Calu3 (cell line): Measurements from ENCODE around the gene TRIM37. TPM values are rescaled to one million over a fixed set of nuclear protein-coding genes. Genes with fewer than 3 reads are reported as not detected.

Experiments used
- BruUV-seq: library from RNA; stranded (reverse); fragments of 400-500 nt; replicated peaks from 2 replicates; lab custom pipeline; 2021; lab: Mats Ljungman, UMichigan
- CTCF ChIA-PET: fragments of 300-600 bp; sonication (Branson Sonifier 250); formaldehyde crosslinking; loops from one replicate; lab custom pipeline; 2022; ENCODE audit warnings: antibody characterized with exemption; lab: Charles Lee
- DNase-seq: peaks from one replicate; pipeline ENCODE4 v3.0.0; 2022
- H3K27ac Mint-ChIP-seq: one replicate; pipeline ENCODE4 v1.8.0; 2022; ENCODE audit warnings: mixed read lengths; ENCODE audit not compliant: unreplicated experiment
- H3K27me3 Mint-ChIP-seq: one replicate; pipeline ENCODE4 v1.8.0; 2022; ENCODE audit warnings: mixed read lengths; ENCODE audit not compliant: unreplicated experiment
- H3K36me3 Mint-ChIP-seq: one replicate; pipeline ENCODE4 v1.8.0; 2022; ENCODE audit warnings: mild to moderate bottlenecking, moderate library complexity, mixed read lengths; ENCODE audit not compliant: insufficient read depth, unreplicated experiment
- H3K4me1 Mint-ChIP-seq: one replicate; pipeline ENCODE4 v1.8.0; 2022; ENCODE audit warnings: mild to moderate bottlenecking, low read depth, mixed read lengths; ENCODE audit not compliant: unreplicated experiment
- H3K4me3 Mint-ChIP-seq: one replicate; pipeline ENCODE4 v1.8.0; 2022; ENCODE audit warnings: mild to moderate bottlenecking, low read depth, moderate library complexity, mixed read lengths; ENCODE audit not compliant: unreplicated experiment
- H3K9me3 Mint-ChIP-seq: one replicate; pipeline ENCODE4 v1.8.0; 2022; ENCODE audit warnings: low read depth, mixed read lengths; ENCODE audit not compliant: unreplicated experiment
- intact Hi-C: fragments of 100-400 bp; cut with micrococcal nuclease; formaldehyde crosslinking; loops from one replicate; pipeline ENCODE4 v1.10.0; 2022; ENCODE audit not compliant: unreplicated experiment
- total RNA-seq: library from RNA; stranded (reverse); gene quantifications from 2 replicates; pipeline ENCODE4 v1.2.3, GENCODE V29; 2022
- TF ChIP-seq, protein P1 (sequence below): fragments of 200-600 bp; IDR thresholded peaks from one replicate; pipeline ENCODE4 v1.8.0; 2022; ENCODE audit warnings: antibody characterized with exemption; ENCODE audit not compliant: unreplicated experiment

The TRIM37 gene
- total RNA-seq, 1 experiment from 2014 or later = 16.2 TPM

DNA sequence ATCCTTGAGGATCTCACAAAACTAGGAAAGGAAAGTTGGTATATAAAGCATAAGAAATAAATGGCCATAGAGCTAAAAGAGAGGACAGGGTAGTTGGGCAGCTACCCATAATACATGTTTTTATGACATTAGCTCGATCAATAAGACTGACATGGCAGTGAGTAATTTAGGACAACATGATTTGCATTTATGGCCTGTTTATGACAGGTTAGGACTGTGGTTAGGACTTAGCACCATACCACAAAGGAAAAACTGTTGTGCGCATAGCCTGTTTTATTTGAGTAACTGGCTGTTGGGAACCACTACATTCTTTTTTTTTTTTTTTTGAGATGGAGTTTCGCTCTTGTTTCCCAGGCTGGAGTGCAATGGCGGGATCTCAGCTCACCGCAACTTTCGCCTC lies 18.0 kb upstream of the TRIM37 start:
- Mint-ChIP-seq H3K27me3 (no peaks in the 10 kb centered on the region), H3K27ac (no peak overlapping the region), H3K9me3 (no peaks in the 10 kb centered on the region), H3K4me1 (no peaks in the 10 kb centered on the region), H3K4me3 (no peak overlapping the region), H3K36me3 (peaks cover 14% of the 10 kb centered on the region)
- intact Hi-C loops = no loop called here
- no peak for DNase-seq
- TF ChIP-seq, protein P1, sequence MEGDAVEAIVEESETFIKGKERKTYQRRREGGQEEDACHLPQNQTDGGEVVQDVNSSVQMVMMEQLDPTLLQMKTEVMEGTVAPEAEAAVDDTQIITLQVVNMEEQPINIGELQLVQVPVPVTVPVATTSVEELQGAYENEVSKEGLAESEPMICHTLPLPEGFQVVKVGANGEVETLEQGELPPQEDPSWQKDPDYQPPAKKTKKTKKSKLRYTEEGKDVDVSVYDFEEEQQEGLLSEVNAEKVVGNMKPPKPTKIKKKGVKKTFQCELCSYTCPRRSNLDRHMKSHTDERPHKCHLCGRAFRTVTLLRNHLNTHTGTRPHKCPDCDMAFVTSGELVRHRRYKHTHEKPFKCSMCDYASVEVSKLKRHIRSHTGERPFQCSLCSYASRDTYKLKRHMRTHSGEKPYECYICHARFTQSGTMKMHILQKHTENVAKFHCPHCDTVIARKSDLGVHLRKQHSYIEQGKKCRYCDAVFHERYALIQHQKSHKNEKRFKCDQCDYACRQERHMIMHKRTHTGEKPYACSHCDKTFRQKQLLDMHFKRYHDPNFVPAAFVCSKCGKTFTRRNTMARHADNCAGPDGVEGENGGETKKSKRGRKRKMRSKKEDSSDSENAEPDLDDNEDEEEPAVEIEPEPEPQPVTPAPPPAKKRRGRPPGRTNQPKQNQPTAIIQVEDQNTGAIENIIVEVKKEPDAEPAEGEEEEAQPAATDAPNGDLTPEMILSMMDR = no peak
- BruUV-seq = no TSS peak
- CTCF ChIA-PET = no interaction called here

DNA sequence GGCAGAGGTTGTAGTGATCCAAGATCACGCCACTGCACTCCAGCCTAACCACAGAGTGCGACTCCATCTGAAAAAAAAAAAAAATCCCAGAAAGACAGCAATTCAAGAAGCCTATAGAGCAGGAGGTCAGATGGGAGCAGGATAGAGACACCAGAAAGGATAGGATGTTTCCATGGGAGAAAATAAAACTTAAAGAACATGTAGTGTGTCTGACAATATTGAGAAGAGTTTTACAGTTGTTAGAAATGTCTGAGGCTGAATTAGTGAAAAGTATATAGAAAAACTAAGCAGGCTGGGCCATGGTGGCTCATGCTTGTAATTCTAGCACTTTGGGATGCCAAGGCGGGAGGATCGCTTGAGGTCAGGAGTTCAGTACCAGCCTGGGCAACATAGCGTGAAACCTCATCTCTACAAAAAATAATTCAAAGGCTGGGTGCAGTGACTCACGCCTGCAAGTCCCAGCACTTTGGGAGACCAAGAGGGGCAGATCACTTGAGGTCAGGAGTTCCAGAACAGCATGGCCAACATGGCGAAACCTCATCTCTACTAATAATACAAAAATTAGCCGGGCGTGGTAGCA lies 15.3 kb upstream of the TRIM37 start:
- Mint-ChIP-seq H3K4me1 (no peaks in the 10 kb centered on the region), H3K27me3 (no peaks in the 10 kb centered on the region), H3K36me3 (peaks cover 26% of the 10 kb centered on the region), H3K27ac (no peak overlapping the region), H3K4me3 (no peak overlapping the region), H3K9me3 (no peaks in the 10 kb centered on the region)
- CTCF ChIA-PET = no interaction called here
- no TSS peak for BruUV-seq
- intact Hi-C loops = no loop called here
- no peak for DNase-seq
- TF ChIP-seq, protein P1 = no peak

DNA sequence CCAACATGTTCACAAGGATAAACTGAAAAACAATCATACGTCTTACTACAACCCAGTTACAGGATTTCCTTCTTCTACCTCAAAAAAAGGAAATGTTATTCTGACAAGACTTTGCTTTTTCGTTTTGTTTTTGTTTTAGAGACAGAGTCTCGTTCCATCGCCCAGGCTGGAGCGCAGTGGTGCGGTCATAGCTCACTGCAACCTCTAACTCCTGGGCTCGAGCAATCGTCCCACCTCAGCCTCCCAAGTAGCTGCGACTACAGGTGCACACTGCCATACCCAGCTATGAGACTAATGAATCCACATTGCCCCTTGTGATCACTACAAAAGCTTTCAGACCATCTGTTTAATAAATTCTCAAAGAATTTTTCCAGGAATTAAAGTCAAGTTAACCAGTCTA lies 8.8 kb upstream of the TRIM37 start:
- Mint-ChIP-seq H3K4me1 (no peaks in the 10 kb centered on the region), H3K27ac (no peak overlapping the region), H3K9me3 (no peaks in the 10 kb centered on the region), H3K4me3 (no peak overlapping the region), H3K36me3 (peaks cover 21% of the 10 kb centered on the region), H3K27me3 (no peaks in the 10 kb centered on the region)
- TF ChIP-seq, protein P1 = no peak
- BruUV-seq = no TSS peak
- intact Hi-C loops = no loop called here
- CTCF ChIA-PET = no interaction called here
- no peak for DNase-seq

DNA sequence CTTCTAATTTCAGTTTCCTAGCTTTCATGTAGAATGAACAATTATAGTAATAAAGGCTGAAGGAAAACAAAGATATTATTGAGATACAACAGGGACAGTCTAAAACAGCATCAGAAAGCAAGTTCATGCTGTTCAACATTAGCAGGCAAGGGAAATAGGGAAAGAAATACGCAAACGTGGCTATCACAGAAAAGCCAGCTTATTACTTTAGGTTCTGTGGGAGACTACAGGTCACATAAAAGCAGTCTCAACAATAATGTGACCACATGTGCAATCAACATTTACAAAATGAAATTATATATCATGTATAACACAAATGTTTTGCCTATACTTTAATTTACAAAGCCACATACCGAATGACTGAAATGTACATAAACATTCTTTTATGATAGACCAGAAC lies 4.9 kb upstream of the TRIM37 start:
- CTCF ChIA-PET = no interaction called here
- BruUV-seq = no TSS peak
- H3K27ac Mint-ChIP-seq = no peak overlapping the region
- H3K36me3 Mint-ChIP-seq = peaks cover 16% of the 10 kb centered on the region
- TF ChIP-seq, protein P1 = no peak
- no peaks in the 10 kb centered on the region for H3K9me3 Mint-ChIP-seq
- H3K4me1 Mint-ChIP-seq = no peaks in the 10 kb centered on the region
- DNase-seq = no peak
- H3K27me3 Mint-ChIP-seq = no peaks in the 10 kb centered on the region
- intact Hi-C loops = no loop called here
- no peak overlapping the region for H3K4me3 Mint-ChIP-seq
